A549 (cell line): ENCODE measurements around the gene GAS6. TPM values are rescaled to one million over a fixed set of nuclear protein-coding genes. Genes with fewer than 3 reads are reported as not detected.

Experiments used
- ATAC-seq, 2 experiments: fragments of 200-7000 bp in 1 of 2; fragments of >200 bp in 1 of 2; cut with Nextera tagmentation in 1 of 2; cut with Tn5 transposase in 1 of 2; 3 replicates each; pipeline versions ENCODE4 v1.8.0 to v1.9.1; 2018 to 2020; ENCODE audit warnings: mild to moderate bottlenecking in 1 of 2, moderate library complexity in 1 of 2
- CTCF ChIA-PET: fragments of 300-600 bp; sonication (Branson Sonifier 250); formaldehyde crosslinking; extraction: SDS; loops from one replicate; lab custom pipeline; 2021; ENCODE audit warnings: antibody characterized with exemption, inconsistent platforms; lab: Yijun Ruan, JAX
- POLR2A ChIA-PET: fragments of 350-600 bp; formaldehyde crosslinking; extraction: SDS; loops from one replicate; lab custom pipeline; 2021; ENCODE audit warnings: antibody characterized with exemption, inconsistent platforms; lab: Yijun Ruan, JAX
- DNase-seq, 2 experiments: peaks; one replicate each; pipeline versions ENCODE4 v3.0.0 to v3.0.0-alpha.2; 2011 to 2016; ENCODE audit warnings: low read depth in 1 of 2, low spot score in 1 of 2
- FAIRE-seq: peaks from 2 replicates; lab custom pipeline; 2011; peaks lifted over from hg19 to GRCh38; lab: Jason Lieb, UNC
- H3K27ac ChIP-seq, 2 experiments: fragments of >200 bp; sonication (Bioruptor Twin); formaldehyde crosslinking; 3 replicates each; pipeline ENCODE4 v1.5.1; 2016 to 2017
- H3K4me1 ChIP-seq: fragments of >200 bp; sonication (Bioruptor Twin); formaldehyde crosslinking; 3 replicates; pipeline ENCODE4 v1.6.1; 2016
- H3K4me2 ChIP-seq: fragments of >200 bp; sonication (Bioruptor Twin); formaldehyde crosslinking; 3 replicates; pipeline ENCODE4 v1.6.1; 2016
- H3K4me3 ChIP-seq: fragments of >200 bp; sonication (Bioruptor Twin); formaldehyde crosslinking; 3 replicates; pipeline ENCODE4 v1.5.1; 2016
- H3K9me3 ChIP-seq: fragments of >200 bp; sonication (Bioruptor Twin); formaldehyde crosslinking; 3 replicates; pipeline ENCODE4 v1.6.1; 2016
- BHLHE40 ChIP-seq: IDR thresholded peaks from 2 replicates; pipeline ENCODE4 v1.6.1; 2012; ENCODE audit warnings: low read depth, low read length, inconsistent platforms
- CBX8 ChIP-seq: fragments of 200-600 bp; sonication (generic); IDR thresholded peaks from 2 replicates; pipeline ENCODE4 v1.6.1; 2016
- CEBPB ChIP-seq, 2 experiments: fragments of >200 bp in 1 of 2; sonication (Bioruptor Twin) in 1 of 2; formaldehyde crosslinking in 1 of 2; IDR thresholded peaks; 2 replicates each; pipeline ENCODE4 v1.6.1; 2012 to 2016
- CHD2 ChIP-seq: fragments of 150-350 bp; IDR thresholded peaks from 2 replicates; pipeline ENCODE4 v1.6.1; 2014; ENCODE audit warnings: low read length; ENCODE audit not compliant: partially characterized antibody
- FOSB ChIP-seq: fragments of 250-450 bp; sonication (Bioruptor Pico); IDR thresholded peaks from 2 replicates; pipeline ENCODE4 v1.5.0; 2020; ENCODE audit warnings: mild to moderate bottlenecking, moderate library complexity
- FOSL2 ChIP-seq, 2 experiments: fragments of 450-650 bp in 1 of 2; fragments of >200 bp in 1 of 2; sonication (Bioruptor Twin) in 1 of 2; formaldehyde crosslinking; IDR thresholded peaks; 2 replicates each; pipeline versions ENCODE4 v1.5.0 to v1.6.1; 2016 to 2020; ENCODE audit warnings: mild to moderate bottlenecking in 1 of 2, moderate library complexity in 1 of 2
- FOXS1 ChIP-seq: fragments of 250-450 bp; sonication (Bioruptor Pico); IDR thresholded peaks from 2 replicates; pipeline ENCODE4 v1.5.0; 2020; ENCODE audit warnings: mild to moderate bottlenecking, moderate library complexity
- GATA3 ChIP-seq: IDR thresholded peaks from 2 replicates; pipeline ENCODE4 v1.6.1; 2012; ENCODE audit warnings: borderline replicate concordance
- HDAC2 ChIP-seq: fragments of 200-600 bp; sonication (generic); IDR thresholded peaks from 2 replicates; pipeline ENCODE4 v1.6.1; 2016
- HOXB13 ChIP-seq: fragments of 250-450 bp; sonication (Bioruptor Pico); IDR thresholded peaks from 2 replicates; pipeline ENCODE4 v1.5.0; 2020; ENCODE audit warnings: low read depth, mild to moderate bottlenecking, moderate library complexity
- JUN ChIP-seq, 2 experiments: fragments of >200 bp; sonication (Bioruptor Twin); formaldehyde crosslinking; IDR thresholded peaks; 2 replicates in 1 of 2; 3 replicates in 1 of 2; pipeline ENCODE4 v1.6.1; 2016 to 2017
- NFE2L2 ChIP-seq: fragments of 150-350 bp; conservative IDR thresholded peaks from 2 replicates; pipeline ENCODE4 v1.6.1; 2014; ENCODE audit warnings: low read length
- NPAS2 ChIP-seq: fragments of 250-450 bp; sonication (Bioruptor Pico); IDR thresholded peaks from 2 replicates; pipeline ENCODE4 v1.8.0; 2022; ENCODE audit warnings: mild to moderate bottlenecking, moderate library complexity, borderline replicate concordance
- NR3C1 ChIP-seq: fragments of >200 bp; sonication (Bioruptor Twin); formaldehyde crosslinking; IDR thresholded peaks from 3 replicates; pipeline ENCODE4 v1.6.1; 2017
- PHF8 ChIP-seq: fragments of 200-600 bp; sonication (generic); IDR thresholded peaks from 2 replicates; pipeline ENCODE4 v1.6.1; 2016; ENCODE audit warnings: low read depth, mild to moderate bottlenecking, antibody characterized with exemption, moderate library complexity, borderline replicate concordance
- POLR2A ChIP-seq: IDR thresholded peaks from 2 replicates; pipeline ENCODE4 v1.6.1; 2012; ENCODE audit warnings: mild to moderate bottlenecking, low read length
- RCOR1 ChIP-seq: fragments of 150-350 bp; IDR thresholded peaks from 2 replicates; pipeline ENCODE4 v1.6.1; 2014; ENCODE audit warnings: antibody characterized with exemption, low read length, low read depth
- RNF2 ChIP-seq: fragments of 200-600 bp; sonication (generic); IDR thresholded peaks from 2 replicates; pipeline ENCODE4 v1.6.1; 2016; ENCODE audit warnings: low read depth, mild to moderate bottlenecking, antibody characterized with exemption, moderate library complexity, borderline replicate concordance
- SREBF2 ChIP-seq: fragments of 450-650 bp; IDR thresholded peaks from 2 replicates; pipeline ENCODE4 v1.6.1; 2014; ENCODE audit warnings: mild to moderate bottlenecking, moderate library complexity
- TFCP2L1 ChIP-seq: fragments of 250-450 bp; sonication (Bioruptor Pico); IDR thresholded peaks from 2 replicates; pipeline ENCODE4 v1.5.0; 2021; ENCODE audit warnings: mild to moderate bottlenecking
- TP53 ChIP-seq: fragments of 250-450 bp; sonication (Bioruptor Pico); IDR thresholded peaks from 2 replicates; pipeline ENCODE4 v1.5.0; 2021; ENCODE audit warnings: mild to moderate bottlenecking, moderate library complexity
- ZC3H11A ChIP-seq: fragments of 450-650 bp; IDR thresholded peaks from 2 replicates; pipeline ENCODE4 v1.6.1; 2014; ENCODE audit warnings: antibody characterized with exemption, mild to moderate bottlenecking
- ZFP36 ChIP-seq: fragments of 450-650 bp; IDR thresholded peaks from 2 replicates; pipeline ENCODE4 v1.6.1; 2014; ENCODE audit warnings: borderline replicate concordance; ENCODE audit not compliant: partially characterized antibody
- ZNF302 ChIP-seq: fragments of 250-450 bp; sonication (Bioruptor Pico); IDR thresholded peaks from 2 replicates; pipeline ENCODE4 v1.9.0; 2021; ENCODE audit warnings: inconsistent platforms, mild to moderate bottlenecking, moderate library complexity
- WGBS: methylation state at CpG from one replicate; pipeline ENCODE4 v1.1.6; 2017; ENCODE audit errors: missing lambda C conversion rate; 5-methylcytosine and 5-hydroxymethylcytosine counted together
- polyA plus RNA-seq, 4 experiments: library from polyadenylated mRNA; depleted of rRNA in 3 of 4; stranded (reverse); fragments of >200 nt; fragmentation: RNase III in 1 of 4; extraction: RNeasy Plus Mini Kit Qiagen cat#74134 plus additional on column Dnase treatment in 1 of 4; gene quantifications; 2 replicates in 3 of 4; 3 replicates in 1 of 4; pipeline ENCODE4 v1.2.3, GENCODE V29; 2011 to 2017
- TF ChIP-seq, protein P1 (sequence below): IDR thresholded peaks from 2 replicates; pipeline ENCODE4 v1.6.1; 2012
- TF ChIP-seq, protein P2 (sequence below): fragments of 200-600 bp; sonication (generic); IDR thresholded peaks from 2 replicates; pipeline ENCODE4 v1.6.1; 2016; ENCODE audit warnings: antibody characterized with exemption, mild to moderate bottlenecking, moderate library complexity
- TF ChIP-seq, protein P3 (sequence below): fragments of 250-450 bp; sonication (Bioruptor Pico); IDR thresholded peaks from 2 replicates; pipeline ENCODE4 v1.5.0; 2020; ENCODE audit warnings: low read depth, mild to moderate bottlenecking, moderate library complexity
- TF ChIP-seq, protein P4 (sequence below): fragments of >200 bp; sonication (Bioruptor Twin); formaldehyde crosslinking; IDR thresholded peaks from 3 replicates; pipeline ENCODE4 v1.5.1; 2016

Gene GAS6
- polyA plus RNA-seq, 2 of the 4 experiments (the other 2 are of a cell fraction), result 3.5 to 5.7 TPM

DNA sequence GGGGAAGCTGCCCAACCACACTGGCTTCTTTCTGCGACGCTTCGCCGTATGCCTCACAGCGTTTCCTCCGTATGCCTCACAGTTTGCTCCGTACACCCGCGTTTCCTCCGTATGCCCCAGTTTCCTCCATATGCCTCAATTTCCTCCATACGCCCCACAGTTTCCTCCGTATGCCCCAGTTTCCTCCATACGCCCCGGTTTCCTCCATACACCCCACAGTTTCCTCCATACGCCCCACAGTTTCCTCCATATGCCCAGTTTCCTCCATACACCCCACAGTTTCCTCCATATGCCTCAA, 22.6 kb downstream of the GAS6 start:
- H3K4me2 ChIP-seq, result no peak overlapping the region
- H3K27ac ChIP-seq, result peak overlapping the region in 1 of 2 experiments; percentile 100; a peak in 1 of 6 replicates
- no peak overlapping the region for H3K4me3 ChIP-seq
- TF ChIP-seq JUN (IDR thresholded peaks at IDR 0.05) (no peak), PHF8 (no peak), POLR2A (no peak), HDAC2 (no peak), CEBPB (IDR thresholded peaks at IDR 0.05) (no peak), FOXS1 (CRISPR knock-in tag) (no peak), RNF2 (no peak), NFE2L2 (no peak), TP53 (CRISPR knock-in tag) (no peak), BHLHE40 (no peak), NR3C1 (no peak), TFCP2L1 (CRISPR knock-in tag) (no peak), FOSL2 (IDR thresholded peaks at IDR 0.05) (no peak), FOSL2 (CRISPR knock-in tag; IDR thresholded peaks at IDR 0.05) (no peak), RCOR1 (no peak)
- TF ChIP-seq, protein P1, sequence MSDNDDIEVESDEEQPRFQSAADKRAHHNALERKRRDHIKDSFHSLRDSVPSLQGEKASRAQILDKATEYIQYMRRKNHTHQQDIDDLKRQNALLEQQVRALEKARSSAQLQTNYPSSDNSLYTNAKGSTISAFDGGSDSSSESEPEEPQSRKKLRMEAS, result no peak
- TF ChIP-seq, protein P2, sequence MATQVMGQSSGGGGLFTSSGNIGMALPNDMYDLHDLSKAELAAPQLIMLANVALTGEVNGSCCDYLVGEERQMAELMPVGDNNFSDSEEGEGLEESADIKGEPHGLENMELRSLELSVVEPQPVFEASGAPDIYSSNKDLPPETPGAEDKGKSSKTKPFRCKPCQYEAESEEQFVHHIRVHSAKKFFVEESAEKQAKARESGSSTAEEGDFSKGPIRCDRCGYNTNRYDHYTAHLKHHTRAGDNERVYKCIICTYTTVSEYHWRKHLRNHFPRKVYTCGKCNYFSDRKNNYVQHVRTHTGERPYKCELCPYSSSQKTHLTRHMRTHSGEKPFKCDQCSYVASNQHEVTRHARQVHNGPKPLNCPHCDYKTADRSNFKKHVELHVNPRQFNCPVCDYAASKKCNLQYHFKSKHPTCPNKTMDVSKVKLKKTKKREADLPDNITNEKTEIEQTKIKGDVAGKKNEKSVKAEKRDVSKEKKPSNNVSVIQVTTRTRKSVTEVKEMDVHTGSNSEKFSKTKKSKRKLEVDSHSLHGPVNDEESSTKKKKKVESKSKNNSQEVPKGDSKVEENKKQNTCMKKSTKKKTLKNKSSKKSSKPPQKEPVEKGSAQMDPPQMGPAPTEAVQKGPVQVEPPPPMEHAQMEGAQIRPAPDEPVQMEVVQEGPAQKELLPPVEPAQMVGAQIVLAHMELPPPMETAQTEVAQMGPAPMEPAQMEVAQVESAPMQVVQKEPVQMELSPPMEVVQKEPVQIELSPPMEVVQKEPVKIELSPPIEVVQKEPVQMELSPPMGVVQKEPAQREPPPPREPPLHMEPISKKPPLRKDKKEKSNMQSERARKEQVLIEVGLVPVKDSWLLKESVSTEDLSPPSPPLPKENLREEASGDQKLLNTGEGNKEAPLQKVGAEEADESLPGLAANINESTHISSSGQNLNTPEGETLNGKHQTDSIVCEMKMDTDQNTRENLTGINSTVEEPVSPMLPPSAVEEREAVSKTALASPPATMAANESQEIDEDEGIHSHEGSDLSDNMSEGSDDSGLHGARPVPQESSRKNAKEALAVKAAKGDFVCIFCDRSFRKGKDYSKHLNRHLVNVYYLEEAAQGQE, result no peak
- TF ChIP-seq, protein P3, sequence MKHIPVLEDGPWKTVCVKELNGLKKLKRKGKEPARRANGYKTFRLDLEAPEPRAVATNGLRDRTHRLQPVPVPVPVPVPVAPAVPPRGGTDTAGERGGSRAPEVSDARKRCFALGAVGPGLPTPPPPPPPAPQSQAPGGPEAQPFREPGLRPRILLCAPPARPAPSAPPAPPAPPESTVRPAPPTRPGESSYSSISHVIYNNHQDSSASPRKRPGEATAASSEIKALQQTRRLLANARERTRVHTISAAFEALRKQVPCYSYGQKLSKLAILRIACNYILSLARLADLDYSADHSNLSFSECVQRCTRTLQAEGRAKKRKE (CRISPR knock-in tag), result no peak
- DNase-seq, result no peak
- ATAC-seq, result no peak
- H3K9me3 ChIP-seq, result peaks cover 10% of the 10 kb centered on the region; the same call in 2 of the 3 replicates
- CTCF ChIA-PET, result no interaction called here
- POLR2A ChIA-PET, result no interaction called here
- H3K4me1 ChIP-seq, result peaks cover 30% of the 10 kb centered on the region
- FAIRE-seq, result no peak
- 97% methylated on average over 15 of the region's 15 CpGs for WGBS

DNA sequence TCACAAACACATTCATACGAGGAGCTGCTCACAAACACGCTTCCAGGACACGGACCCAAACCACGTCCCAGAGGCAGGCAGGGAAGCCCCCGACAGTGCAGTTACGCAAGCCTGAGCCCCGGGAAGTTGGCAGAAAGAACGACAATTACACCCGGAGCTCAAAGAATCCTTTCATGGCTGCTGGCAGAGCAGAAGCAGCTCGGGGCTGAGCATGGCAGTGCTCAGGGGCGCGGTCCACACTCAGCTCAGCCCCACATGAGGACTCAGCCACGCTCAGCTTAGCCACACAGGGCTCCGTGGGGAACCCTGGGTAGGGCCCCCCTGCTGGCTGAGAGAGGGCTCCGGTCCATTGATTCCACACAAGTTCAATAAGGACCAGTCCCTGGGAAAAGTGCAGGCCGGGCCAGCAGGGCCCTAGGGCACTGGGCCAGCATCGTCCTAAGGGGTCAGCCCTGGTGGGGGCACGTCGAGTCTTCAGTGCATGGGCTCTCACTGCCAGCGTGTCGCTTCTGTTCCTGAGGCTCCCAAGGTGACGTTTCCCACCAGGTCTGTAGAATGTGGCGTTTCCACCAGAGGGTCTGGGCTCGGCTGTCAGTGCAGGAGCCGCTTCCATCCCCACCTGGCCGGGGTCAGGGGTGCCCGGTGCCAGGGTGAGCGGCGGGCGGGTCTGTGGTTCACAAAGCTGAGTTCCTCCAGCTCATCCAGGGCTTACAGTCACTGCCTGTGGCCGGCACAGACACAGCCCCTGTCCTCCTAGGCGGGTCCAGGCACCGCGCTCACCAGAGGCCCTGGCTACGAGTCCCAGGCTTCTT, 23.1 kb downstream of the GAS6 start:
- DNase-seq, result no peak
- TF ChIP-seq POLR2A, result no peak
- no peak for TF ChIP-seq FOSB
- TF ChIP-seq, protein P4, sequence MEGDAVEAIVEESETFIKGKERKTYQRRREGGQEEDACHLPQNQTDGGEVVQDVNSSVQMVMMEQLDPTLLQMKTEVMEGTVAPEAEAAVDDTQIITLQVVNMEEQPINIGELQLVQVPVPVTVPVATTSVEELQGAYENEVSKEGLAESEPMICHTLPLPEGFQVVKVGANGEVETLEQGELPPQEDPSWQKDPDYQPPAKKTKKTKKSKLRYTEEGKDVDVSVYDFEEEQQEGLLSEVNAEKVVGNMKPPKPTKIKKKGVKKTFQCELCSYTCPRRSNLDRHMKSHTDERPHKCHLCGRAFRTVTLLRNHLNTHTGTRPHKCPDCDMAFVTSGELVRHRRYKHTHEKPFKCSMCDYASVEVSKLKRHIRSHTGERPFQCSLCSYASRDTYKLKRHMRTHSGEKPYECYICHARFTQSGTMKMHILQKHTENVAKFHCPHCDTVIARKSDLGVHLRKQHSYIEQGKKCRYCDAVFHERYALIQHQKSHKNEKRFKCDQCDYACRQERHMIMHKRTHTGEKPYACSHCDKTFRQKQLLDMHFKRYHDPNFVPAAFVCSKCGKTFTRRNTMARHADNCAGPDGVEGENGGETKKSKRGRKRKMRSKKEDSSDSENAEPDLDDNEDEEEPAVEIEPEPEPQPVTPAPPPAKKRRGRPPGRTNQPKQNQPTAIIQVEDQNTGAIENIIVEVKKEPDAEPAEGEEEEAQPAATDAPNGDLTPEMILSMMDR, result no peak
- TF ChIP-seq ZNF302, result no peak
- TF ChIP-seq NPAS2 (CRISPR knock-in tag), result no peak
- no peak for TF ChIP-seq RNF2
- no peak for TF ChIP-seq ZFP36
- TF ChIP-seq GATA3, result no peak
- no peak for TF ChIP-seq CBX8
- TF ChIP-seq ZC3H11A, result no peak
- TF ChIP-seq HOXB13 (CRISPR knock-in tag), result no peak
- TF ChIP-seq BHLHE40, result no peak
- TF ChIP-seq NFE2L2, result no peak
- TF ChIP-seq TFCP2L1 (CRISPR knock-in tag), result no peak
- no peak for TF ChIP-seq JUN (IDR thresholded peaks at IDR 0.05)
- TF ChIP-seq SREBF2, result no peak
- TF ChIP-seq CHD2, result no peak
- TF ChIP-seq, all 56 proteins: peak for 0
- 93% methylated on average over 18 of the region's 35 CpGs for WGBS
- FAIRE-seq, result no peak
- no peak for ATAC-seq
- POLR2A ChIA-PET, result no interaction called here
- CTCF ChIA-PET, result interaction anchor here (0.9 to 2.1 kb wide), 2 partner anchors 17 to 23 kb away, joined by 3 to 7 read pairs; partner anchors contain the start of gene GAS6
- H3K4me3 ChIP-seq, result no peak overlapping the region
- H3K9me3 ChIP-seq, result peaks cover 7% of the 10 kb centered on the region; the same call in 1 of the 3 replicates
- peaks cover 33% of the 10 kb centered on the region for H3K4me1 ChIP-seq
- peak overlapping the region; percentile 93 for H3K4me2 ChIP-seq
- peak overlapping the region; percentile 100; a peak in 5 of 6 replicates for H3K27ac ChIP-seq
